Measurements from ENCODE around the gene CHL1. TPM values are rescaled to one million over a fixed set of nuclear protein-coding genes. Genes with fewer than 3 reads are reported as not detected.

CHL1 gene
- total and polyA plus RNA-seq, 4 donors: 0.08 to 11.7 (median 7.0) TPM; not detected in 1

DNA sequence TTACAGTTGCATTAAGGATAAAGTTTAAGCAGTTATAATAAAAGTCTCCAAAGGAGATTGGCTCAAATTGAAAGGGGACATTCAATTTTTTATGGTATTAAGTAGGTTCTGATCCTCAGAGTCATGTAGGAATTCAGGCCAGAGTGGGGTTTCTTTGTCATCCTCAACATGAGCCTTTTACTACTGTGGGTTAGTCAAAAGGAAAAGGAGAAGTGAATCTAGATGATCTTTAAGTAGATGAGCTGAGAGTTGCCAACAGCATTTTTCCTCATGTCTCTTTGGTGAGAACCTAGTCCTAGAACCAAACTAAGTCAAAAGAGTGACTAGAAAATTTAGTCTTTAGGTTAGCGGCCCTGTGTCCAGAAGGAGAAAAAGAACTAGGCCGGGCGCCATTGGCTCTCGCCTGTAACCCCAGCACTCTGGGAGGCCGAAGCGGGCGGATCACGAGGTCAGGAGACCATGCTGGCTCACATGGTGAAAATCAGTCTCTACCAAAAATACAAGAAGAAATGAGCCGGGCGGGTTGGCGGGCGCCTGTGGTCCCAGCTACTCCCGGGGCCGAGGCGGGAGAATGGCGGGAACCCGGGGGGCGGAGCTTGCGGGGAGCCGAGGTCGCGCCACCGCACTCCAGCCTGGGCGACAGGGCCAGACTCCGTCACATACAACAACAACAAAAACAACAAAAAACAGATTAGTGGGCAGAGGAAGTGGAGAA lies 4.2 kb upstream of the CHL1 start:
- intact Hi-C loops (cut with DNase I): no loop called here
- Histone ChIP-seq H3K36me3 (ENCODE audit: control insufficient read depth in 1 of 2, insufficient read depth in 2 of 2, low read length in 1 of 2) (no peaks in the 10 kb centered on the region), H3K4me1 (ENCODE audit: control insufficient read depth in 1 of 2, insufficient read depth in 2 of 2, low read length in 2 of 2) (no peaks in the 10 kb centered on the region), H3K4me3 (ENCODE audit: low read length in 2 of 2) (no peak overlapping the region), H3K27ac (ENCODE audit: low read depth in 1 of 2, low read length in 2 of 2) (no peak overlapping the region), H3K9me3 (ENCODE audit: control insufficient read depth, low read length) (peaks cover 1% of the 10 kb centered on the region), H3K27me3 (ENCODE audit: control insufficient read depth in 1 of 2, insufficient read depth in 2 of 2, low read length in 1 of 2) (no peaks in the 10 kb centered on the region)
- ATAC-seq (ENCODE audit: low FRiP score) (no peak), DNase-seq (peak in 1 of 2 donors; percentile 21)
- WGBS, 2 donors: 87 to 89% methylated on average over 25 of the region's 25 CpGs

DNA sequence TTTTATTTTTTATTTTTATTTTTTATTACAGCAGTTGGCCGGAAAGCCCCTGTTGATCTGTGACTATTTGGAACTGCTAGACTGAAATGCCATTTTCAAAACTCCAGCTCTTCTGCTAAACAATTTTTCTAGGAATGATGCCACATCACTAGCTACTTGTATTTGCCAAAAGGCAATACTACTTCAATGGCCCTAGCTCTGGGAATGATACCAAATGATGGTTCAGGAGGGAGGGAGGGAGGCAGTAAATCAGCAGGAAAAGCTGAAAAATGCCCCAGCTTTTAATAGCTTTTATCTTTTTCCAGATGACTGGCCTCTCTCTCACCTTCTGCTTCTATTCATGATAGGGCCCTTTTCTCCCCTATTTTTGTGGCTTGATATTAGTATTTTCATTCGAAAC lies 2.6 kb upstream of the CHL1 start:
- DNase-seq: no peak
- H3K36me3 ChIP-seq (ENCODE audit: control insufficient read depth in 1 of 2, insufficient read depth in 2 of 2, low read length in 1 of 2): no peaks in the 10 kb centered on the region
- peaks cover 1% of the 10 kb centered on the region for H3K9me3 ChIP-seq (ENCODE audit: control insufficient read depth, low read length)
- H3K4me3 ChIP-seq (ENCODE audit: low read length in 2 of 2): no peak overlapping the region
- no peak for ATAC-seq (ENCODE audit: low FRiP score)
- WGBS, 2 donors: 74 to 81% methylated on average over 2 of the region's 2 CpGs
- intact Hi-C loops (cut with DNase I): no loop called here
- no peak overlapping the region for H3K27ac ChIP-seq (ENCODE audit: low read depth in 1 of 2, low read length in 2 of 2)
- no peaks in the 10 kb centered on the region for H3K27me3 ChIP-seq (ENCODE audit: control insufficient read depth in 1 of 2, insufficient read depth in 2 of 2, low read length in 1 of 2)
- H3K4me1 ChIP-seq (ENCODE audit: control insufficient read depth in 1 of 2, insufficient read depth in 2 of 2, low read length in 2 of 2): no peaks in the 10 kb centered on the region

- Histone ChIP-seq H3K27ac (ENCODE audit: low read depth in 1 of 2, low read length in 2 of 2) (no peak overlapping the region), H3K27me3 (ENCODE audit: control insufficient read depth in 1 of 2, insufficient read depth in 2 of 2, low read length in 1 of 2) (no peaks in the 10 kb centered on the region), H3K4me3 (ENCODE audit: low read length in 2 of 2) (no peak overlapping the region), H3K4me1 (ENCODE audit: control insufficient read depth in 1 of 2, insufficient read depth in 2 of 2, low read length in 2 of 2) (no peaks in the 10 kb centered on the region), H3K9me3 (ENCODE audit: control insufficient read depth, low read length) (peaks cover 1% of the 10 kb centered on the region), H3K36me3 (ENCODE audit: control insufficient read depth in 1 of 2, insufficient read depth in 2 of 2, low read length in 1 of 2) (no peaks in the 10 kb centered on the region)
- intact Hi-C loops (cut with DNase I): no loop called here
- no peak for DNase-seq
- ATAC-seq (ENCODE audit: low FRiP score): no peak
- WGBS, 2 donors: 83 to 84% methylated on average over 3 of the region's 3 CpGs
Observed at GRCh38 chr3:194421-194820, 2.1 kb upstream of the CHL1 start.

DNA sequence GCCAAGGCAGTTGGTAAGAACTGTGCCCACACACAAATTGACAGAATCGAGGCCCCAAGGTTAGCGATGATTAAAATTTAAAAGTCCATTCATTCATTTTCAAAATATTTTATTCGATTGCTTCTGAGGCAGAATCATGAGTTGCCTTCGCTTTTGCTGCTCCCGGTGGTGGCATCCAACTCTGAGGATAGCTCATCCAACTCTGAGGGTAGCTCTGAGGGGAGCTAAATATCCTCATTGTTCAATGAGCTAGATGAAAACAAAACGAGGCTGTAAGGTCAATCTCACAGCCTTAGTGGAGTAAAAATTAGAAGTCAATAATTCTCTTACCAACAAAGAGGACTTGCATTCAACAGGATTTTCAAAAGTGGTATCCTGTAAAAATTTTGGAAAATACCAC lies 897 bp upstream of the CHL1 start:
- H3K4me1 ChIP-seq (ENCODE audit: control insufficient read depth in 1 of 2, insufficient read depth in 2 of 2, low read length in 2 of 2): no peaks in the 10 kb centered on the region
- H3K36me3 ChIP-seq (ENCODE audit: control insufficient read depth in 1 of 2, insufficient read depth in 2 of 2, low read length in 1 of 2): no peaks in the 10 kb centered on the region
- peaks cover 1% of the 10 kb centered on the region for H3K9me3 ChIP-seq (ENCODE audit: control insufficient read depth, low read length)
- H3K27ac ChIP-seq (ENCODE audit: low read depth in 1 of 2, low read length in 2 of 2): no peak overlapping the region
- ATAC-seq (ENCODE audit: low FRiP score): no peak
- intact Hi-C loops (cut with DNase I): no loop called here
- H3K4me3 ChIP-seq (ENCODE audit: low read length in 2 of 2): no peak overlapping the region
- 54 to 61% methylated on average over 6 of the region's 6 CpGs for WGBS, 2 donors
- no peak for DNase-seq
- H3K27me3 ChIP-seq (ENCODE audit: control insufficient read depth in 1 of 2, insufficient read depth in 2 of 2, low read length in 1 of 2): no peaks in the 10 kb centered on the region

GRCh38 chr3:197149-197827 lies 725 bp downstream of the CHL1 start:
- intact Hi-C loops (cut with DNase I): no loop called here
- Histone ChIP-seq H3K27me3 (ENCODE audit: control insufficient read depth in 1 of 2, insufficient read depth in 2 of 2, low read length in 1 of 2) (no peaks in the 10 kb centered on the region), H3K27ac (ENCODE audit: low read depth in 1 of 2, low read length in 2 of 2) (no peak overlapping the region), H3K36me3 (ENCODE audit: control insufficient read depth in 1 of 2, insufficient read depth in 2 of 2, low read length in 1 of 2) (no peaks in the 10 kb centered on the region), H3K4me1 (ENCODE audit: control insufficient read depth in 1 of 2, insufficient read depth in 2 of 2, low read length in 2 of 2) (no peaks in the 10 kb centered on the region), H3K4me3 (ENCODE audit: low read length in 2 of 2) (peak overlapping the region in 1 of 2 donors; percentile 35), H3K9me3 (ENCODE audit: control insufficient read depth, low read length) (peaks cover 1% of the 10 kb centered on the region)
- ATAC-seq (ENCODE audit: low FRiP score) (peak; percentile 33), DNase-seq (peak in 1 of 2 donors; percentile 41)
- WGBS, 2 donors: 1% methylated on average over 42 to 56 of the region's 56 CpGs

GRCh38 chr3:197828-198491 lies 1.4 kb downstream of the CHL1 start:
- Histone ChIP-seq H3K36me3 (ENCODE audit: control insufficient read depth in 1 of 2, insufficient read depth in 2 of 2, low read length in 1 of 2) (no peaks in the 10 kb centered on the region), H3K4me3 (ENCODE audit: low read length in 2 of 2) (peak overlapping the region; percentile 4 to 35), H3K27ac (ENCODE audit: low read depth in 1 of 2, low read length in 2 of 2) (no peak overlapping the region), H3K9me3 (ENCODE audit: control insufficient read depth, low read length) (peaks cover 1% of the 10 kb centered on the region), H3K4me1 (ENCODE audit: control insufficient read depth in 1 of 2, insufficient read depth in 2 of 2, low read length in 2 of 2) (no peaks in the 10 kb centered on the region), H3K27me3 (ENCODE audit: control insufficient read depth in 1 of 2, insufficient read depth in 2 of 2, low read length in 1 of 2) (no peaks in the 10 kb centered on the region)
- intact Hi-C loops (cut with DNase I): no loop called here
- WGBS, 2 donors: 1 to 2% methylated on average over 43 to 66 of the region's 66 CpGs
- peak; percentile 23 for ATAC-seq (ENCODE audit: low FRiP score)
- DNase-seq: no peak

- no peaks in the 10 kb centered on the region for H3K4me1 ChIP-seq (ENCODE audit: control insufficient read depth in 1 of 2, insufficient read depth in 2 of 2, low read length in 2 of 2)
- no peak for ATAC-seq (ENCODE audit: low FRiP score)
- no peak for DNase-seq
- H3K27me3 ChIP-seq (ENCODE audit: control insufficient read depth in 1 of 2, insufficient read depth in 2 of 2, low read length in 1 of 2): no peaks in the 10 kb centered on the region
- H3K27ac ChIP-seq (ENCODE audit: low read depth in 1 of 2, low read length in 2 of 2): no peak overlapping the region
- intact Hi-C loops (cut with DNase I): no loop called here
- H3K36me3 ChIP-seq (ENCODE audit: control insufficient read depth in 1 of 2, insufficient read depth in 2 of 2, low read length in 1 of 2): no peaks in the 10 kb centered on the region
- WGBS, 2 donors: 91 to 92% methylated on average over 2 of the region's 2 CpGs
- peaks cover 1% of the 10 kb centered on the region for H3K9me3 ChIP-seq (ENCODE audit: control insufficient read depth, low read length)
- no peak overlapping the region for H3K4me3 ChIP-seq (ENCODE audit: low read length in 2 of 2)
Observed at GRCh38 chr3:199835-200234, 3.3 kb downstream of the CHL1 start.

DNA sequence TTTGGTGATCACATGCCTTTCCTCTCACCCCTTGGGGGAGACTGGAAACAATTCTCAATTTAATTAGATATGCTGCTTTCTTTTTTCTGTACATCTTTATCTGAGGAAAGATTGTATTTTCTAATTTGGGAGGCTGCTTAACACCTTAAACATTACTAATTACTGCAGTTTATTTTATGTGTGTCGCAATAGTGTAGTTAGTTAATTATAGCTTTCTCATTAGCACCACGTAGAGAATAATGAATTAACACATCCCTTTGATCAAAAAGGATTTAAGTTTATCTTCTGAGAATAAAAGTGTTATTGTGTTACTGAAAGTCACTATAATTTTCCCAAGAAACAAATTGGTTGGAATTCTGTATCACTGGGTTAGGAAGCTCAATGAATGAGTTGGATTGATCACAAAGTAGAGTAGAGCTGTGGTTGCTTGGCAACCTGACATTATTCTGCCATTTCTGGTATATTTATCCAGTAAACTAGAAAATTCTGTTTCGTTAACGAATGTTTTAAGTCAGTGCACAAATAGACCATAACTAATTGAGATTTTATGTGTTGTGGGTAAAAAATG lies 4.3 kb downstream of the CHL1 start:
- ATAC-seq (ENCODE audit: low FRiP score) (no peak), DNase-seq (no peak)
- Histone ChIP-seq H3K36me3 (ENCODE audit: control insufficient read depth in 1 of 2, insufficient read depth in 2 of 2, low read length in 1 of 2) (no peaks in the 10 kb centered on the region), H3K9me3 (ENCODE audit: control insufficient read depth, low read length) (peaks cover 1% of the 10 kb centered on the region), H3K27ac (ENCODE audit: low read depth in 1 of 2, low read length in 2 of 2) (no peak overlapping the region), H3K4me1 (ENCODE audit: control insufficient read depth in 1 of 2, insufficient read depth in 2 of 2, low read length in 2 of 2) (no peaks in the 10 kb centered on the region), H3K4me3 (ENCODE audit: low read length in 2 of 2) (no peak overlapping the region), H3K27me3 (ENCODE audit: control insufficient read depth in 1 of 2, insufficient read depth in 2 of 2, low read length in 1 of 2) (no peaks in the 10 kb centered on the region)
- 65 to 72% methylated on average over 4 of the region's 4 CpGs for WGBS, 2 donors
- intact Hi-C loops (cut with DNase I): no loop called here
